Keratinocyte (primary cell): Measurements from ENCODE around the gene RALGAPA2. TPM values are rescaled to one million over a fixed set of nuclear protein-coding genes. Genes with fewer than 3 reads are reported as not detected.

Source experiments
- DNase-seq: peaks from one replicate; pipeline ENCODE4 v3.0.0-alpha.2; 2011; ENCODE audit warnings: low read depth, missing footprints, low spot score
- FAIRE-seq: peaks from 2 replicates; lab custom pipeline; 2011; peaks lifted over from hg19 to GRCh38; lab: Jason Lieb, UNC
- H2AFZ ChIP-seq: 2 replicates; pipeline ENCODE4 v1.6.0; 2012; ENCODE audit warnings: low read length, control low read depth, inconsistent platforms; ENCODE audit not compliant: control insufficient read depth
- H3K27ac ChIP-seq: 2 replicates; pipeline ENCODE4 v1.5.1; 2011; ENCODE audit warnings: low read length; ENCODE audit not compliant: control insufficient read depth, insufficient read depth
- H3K27me3 ChIP-seq: 3 replicates; pipeline ENCODE4 v1.6.0; 2011; ENCODE audit warnings: low read length; ENCODE audit not compliant: control insufficient read depth, insufficient read depth; ENCODE audit errors: extremely low read depth
- H3K36me3 ChIP-seq, 2 experiments: 2 replicates in 1 of 2; 3 replicates in 1 of 2; pipeline ENCODE4 v1.5.1; 2011; ENCODE audit warnings: low read length in 2 of 2, mild to moderate bottlenecking in 1 of 2; ENCODE audit not compliant: control insufficient read depth in 2 of 2, insufficient read depth in 2 of 2; ENCODE audit errors: extremely low read depth in 1 of 2
- H3K4me1 ChIP-seq: 3 replicates; pipeline ENCODE4 v1.5.1; 2011; ENCODE audit warnings: low read length; ENCODE audit not compliant: control insufficient read depth, insufficient read depth; ENCODE audit errors: extremely low read depth
- H3K4me2 ChIP-seq: 3 replicates; pipeline ENCODE4 v1.6.0; 2011; ENCODE audit warnings: low read depth, low read length; ENCODE audit not compliant: control insufficient read depth, insufficient read depth; ENCODE audit errors: extremely low read depth
- H3K4me3 ChIP-seq, 3 experiments: fragments of 200-600 bp in 1 of 3; sonication (generic) in 1 of 3; 2 replicates in 2 of 3; 3 replicates in 1 of 3; pipeline ENCODE4 v1.5.1; 2011 to 2016; ENCODE audit warnings: low read length in 3 of 3, mild to moderate bottlenecking in 3 of 3, control low read depth in 2 of 3, inconsistent platforms in 1 of 3, low read depth in 1 of 3, mixed read lengths in 1 of 3, mixed run types in 1 of 3, moderate library complexity in 1 of 3; ENCODE audit not compliant: control insufficient read depth in 2 of 3, insufficient read depth in 2 of 3; ENCODE audit errors: extremely low read depth in 1 of 3
- H3K79me2 ChIP-seq: 2 replicates; pipeline ENCODE4 v1.6.0; 2012; ENCODE audit warnings: low read length; ENCODE audit not compliant: control insufficient read depth, insufficient read depth
- H3K9ac ChIP-seq: 3 replicates; pipeline ENCODE4 v1.6.0; 2011; ENCODE audit warnings: low read length; ENCODE audit not compliant: control insufficient read depth, insufficient read depth; ENCODE audit errors: extremely low read depth
- H3K9me1 ChIP-seq: 3 replicates; pipeline ENCODE4 v1.6.0; 2011; ENCODE audit warnings: low read length; ENCODE audit not compliant: control insufficient read depth, insufficient read depth; ENCODE audit errors: extremely low read depth
- H3K9me3 ChIP-seq: 2 replicates; pipeline ENCODE4 v1.5.1; 2012; ENCODE audit warnings: low read depth, low read length; ENCODE audit not compliant: control insufficient read depth
- H4K20me1 ChIP-seq: 3 replicates; pipeline ENCODE4 v1.6.0; 2011; ENCODE audit warnings: low read length; ENCODE audit not compliant: control insufficient read depth, insufficient read depth; ENCODE audit errors: extremely low read depth
- CTCF ChIP-seq, 3 experiments: IDR thresholded peaks in 1 of 3; conservative IDR thresholded peaks in 1 of 3; optimal IDR thresholded peaks in 1 of 3; 2 replicates in 2 of 3; 3 replicates in 1 of 3; pipeline versions ENCODE3 to v1.5.1; 2011; ENCODE audit warnings: low read length in 3 of 3, mild to moderate bottlenecking in 3 of 3, moderate library complexity in 2 of 3, control low read depth in 1 of 3, inconsistent platforms in 1 of 3; ENCODE audit not compliant: insufficient read depth in 2 of 3; ENCODE audit errors: extremely low read depth in 1 of 3
- EZH2 ChIP-seq: IDR thresholded peaks from one replicate; pipeline ENCODE4 v1.6.1; 2012; ENCODE audit warnings: inconsistent platforms, mild to moderate bottlenecking, low read length, moderate library complexity
- dilution Hi-C: fragments of 300-500 bp; cut with MboI; formaldehyde crosslinking; loops from one replicate; pipeline ENCODE4 v1.7.0; 2020; ENCODE audit warnings: low sequenced_read_pairs; ENCODE audit not compliant: extremely low pct_ligation_motif_present
- polyA minus RNA-seq, 3 experiments: library from RNA; depleted of rRNA, polyadenylated mRNA; stranded (reverse); fragments of >200 nt; gene quantifications; 1 replicate in 1 of 3; 2 replicates in 1 of 3; 3 replicates in 1 of 3; pipeline ENCODE4 v1.2.3, GENCODE V29; 2011
- polyA plus RNA-seq, 5 experiments: library from polyadenylated mRNA; depleted of rRNA in 3 of 5; stranded (reverse) in 3 of 5; stranded (forward) in 1 of 5; unstranded in 1 of 5; fragments of >200 nt; gene quantifications; 1 replicate in 1 of 5; 2 replicates in 3 of 5; 3 replicates in 1 of 5; pipeline versions ENCODE4 v1.2.1 to v1.2.3, GENCODE V29; 2011 to 2012; ENCODE audit warnings: missing spikeins in 2 of 5, low read depth in 1 of 5, low replicate concordance in 1 of 5

The RALGAPA2 gene
- polyA plus RNA-seq (2.6 to 3.2 TPM (median 3.0 TPM) in 3 replicates), polyA minus RNA-seq (9.4 to 12.0 TPM (median 10.0 TPM) in 3 replicates)
- polyA plus RNA-seq (2011; ENCODE audit: low read depth) = 10.4 TPM
- polyA plus RNA-seq (2011; cell fraction: cytosol; rRNA removed) = 2.1 and 4.0 TPM in 2 replicates
- polyA plus RNA-seq (2011; cell fraction: nucleus; rRNA removed) = 8.7 and 10.0 TPM in 2 replicates
- 3.8 and 10.7 TPM in 2 replicates for polyA plus RNA-seq (2012; ENCODE audit: low replicate concordance)
- polyA minus RNA-seq (2011; cell fraction: cytosol; rRNA and poly(A)+ RNA removed) = 4.0 TPM
- polyA minus RNA-seq (2011; cell fraction: nucleus; rRNA and poly(A)+ RNA removed) = 15.0 and 28.2 TPM in 2 replicates

- H3K36me3 ChIP-seq = no peaks in the 10 kb centered on the region
- H3K4me3 ChIP-seq = peak within 1 kb of the TSS; percentile 66 to 90 (median 89)
- no peaks in the 10 kb centered on the region for H3K9me1 ChIP-seq
- DNase-seq (peak; percentile 81), FAIRE-seq (peak; percentile 49)
- peak within 1 kb of the TSS; percentile 76 for H3K9ac ChIP-seq
- peaks cover 9% of the 10 kb centered on the region for H3K79me2 ChIP-seq
- TF ChIP-seq CTCF (optimal IDR thresholded peaks at IDR 0.05 in 1 of 3, IDR thresholded peaks at IDR 0.05 in 1 of 3, conservative IDR thresholded peaks at IDR 0.05 in 1 of 3; ENCODE audit: extremely low read depth in 1 of 3, insufficient read depth in 2 of 3, low read length in 3 of 3) = no peak
- TF ChIP-seq EZH2 = no peak
- no peaks in the 10 kb centered on the region for H3K9me3 ChIP-seq
- H3K27me3 ChIP-seq = no peaks in the 10 kb centered on the region
- peak within 1 kb of the TSS; percentile 80 for H3K27ac ChIP-seq
- H3K4me1 ChIP-seq = peaks cover 17% of the 10 kb centered on the region
- no peaks in the 10 kb centered on the region for H4K20me1 ChIP-seq
- H2AFZ ChIP-seq = peak within 1 kb of the TSS; percentile 92
- peak within 1 kb of the TSS; percentile 91 for H3K4me2 ChIP-seq
- dilution Hi-C loops = no loop called here
Observed at GRCh38 chr20:20712474-20713243, at the start of gene RALGAPA2. Gene RALGAPA2, minus strand, starts transcription at chr20:20712644. Its CDS starts 164 bp downstream, at chr20:20712480.

GRCh38 chr20:20761301-20761700 is 48.9 kb upstream of the RALGAPA2 start:
- no peak for DNase-seq
- Histone ChIP-seq H3K4me3 (no peak overlapping the region), H3K4me1 (no peaks in the 10 kb centered on the region), H3K9me1 (no peaks in the 10 kb centered on the region), H3K9ac (no peak overlapping the region), H3K79me2 (no peaks in the 10 kb centered on the region), H3K27me3 (no peaks in the 10 kb centered on the region), H3K27ac (no peak overlapping the region), H2AFZ (no peak overlapping the region), H3K9me3 (no peaks in the 10 kb centered on the region), H3K36me3 (no peaks in the 10 kb centered on the region), H3K4me2 (no peak overlapping the region), H4K20me1 (no peaks in the 10 kb centered on the region)
- dilution Hi-C loops = no loop called here
- no peak for FAIRE-seq
- TF ChIP-seq CTCF (optimal IDR thresholded peaks at IDR 0.05 in 1 of 3, IDR thresholded peaks at IDR 0.05 in 1 of 3, conservative IDR thresholded peaks at IDR 0.05 in 1 of 3; ENCODE audit: extremely low read depth in 1 of 3, insufficient read depth in 2 of 3, low read length in 3 of 3) (no peak), EZH2 (no peak)
